ENCODE data around the gene CBLC.

The CBLC gene

DNA sequence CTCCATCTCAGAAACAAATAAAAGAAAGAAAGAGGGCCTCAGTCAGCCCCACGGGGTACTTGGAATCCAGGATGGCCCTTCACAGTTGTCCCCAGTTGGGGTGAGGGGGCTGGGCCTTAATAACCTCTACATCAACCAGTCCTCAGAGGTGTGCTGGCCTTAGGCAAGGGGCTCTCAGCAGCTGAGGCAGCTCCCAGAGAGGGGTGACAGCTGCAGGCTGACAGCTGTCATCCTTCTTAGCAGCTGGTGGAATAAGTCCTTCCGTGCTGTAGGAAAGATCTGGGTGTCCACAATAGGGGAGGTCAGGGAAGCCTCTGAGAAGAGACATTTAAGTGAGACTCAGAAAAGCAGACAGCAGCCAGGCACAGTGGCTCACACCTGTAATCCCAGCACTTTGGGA is 38.6 kb downstream of the CBLC start:
- Histone ChIP-seq H3K36me3 (ENCODE audit: control insufficient read depth in 2 of 2, insufficient read depth in 1 of 2, low read length in 2 of 2) (peaks cover 0 to 21% of the 10 kb centered on the region in 2 experiments; a peak in 1 of 3 replicates), H3K27ac (ENCODE audit: extremely low read depth, low read depth, low read length) (no peak overlapping the region), H3K4me3 (ENCODE audit: low read depth, low read length) (no peak overlapping the region), H3K9me3 (ENCODE audit: control insufficient read depth, insufficient read depth, low read depth, low read length) (no peaks in the 10 kb centered on the region), H3K4me1 (ENCODE audit: control insufficient read depth, insufficient read depth, low read length) (no peaks in the 10 kb centered on the region)
- ChIA-PET POLR2A (no interaction called here), CTCF (no interaction called here)
- TF ChIP-seq ZNF239 (tag by site-specific recombination; IDR thresholded peaks at IDR 0.05) = no peak
- TF ChIP-seq ZBTB21 (tag by site-specific recombination; IDR thresholded peaks at IDR 0.05) = no peak
- no peak for TF ChIP-seq ZBTB17 (tag by site-specific recombination; IDR thresholded peaks at IDR 0.05)
- no peak for TF ChIP-seq ZNF398 (tag by site-specific recombination; IDR thresholded peaks at IDR 0.05)
- TF ChIP-seq ZNF121 (tag by site-specific recombination; IDR thresholded peaks at IDR 0.05) = no peak
- no peak for TF ChIP-seq ZNF76 (tag by site-specific recombination; IDR thresholded peaks at IDR 0.05; ENCODE audit: borderline replicate concordance, low read depth)
- TF ChIP-seq ZFP41 (tag by site-specific recombination; IDR thresholded peaks at IDR 0.05; ENCODE audit: borderline replicate concordance) = no peak
- TF ChIP-seq TSHZ1 (tag by site-specific recombination; IDR thresholded peaks at IDR 0.05; ENCODE audit: borderline replicate concordance) = no peak
- TF ChIP-seq ZBTB26 (tag by site-specific recombination; optimal IDR thresholded peaks at IDR 0.05) = no peak

GRCh38 chr19:44817725-44818465 is 40.2 kb downstream of the CBLC start:
- no peak overlapping the region for H3K4me3 ChIP-seq (ENCODE audit: low read depth, low read length)
- ChIA-PET POLR2A (interaction anchor here (1.1 kb wide), 1 partner anchor 9 kb away, joined by 4 read pairs; the partner anchor contains the start of gene BCAM), CTCF (interaction anchor here (0.6 kb wide), 1 partner anchor 64 kb away, joined by 3 read pairs; no protein-coding TSS in a partner anchor)
- TF ChIP-seq KLF10 (tag by site-specific recombination; IDR thresholded peaks at IDR 0.05) (no peak), ZNF707 (tag by site-specific recombination; IDR thresholded peaks at IDR 0.05) (no peak), ZNF76 (tag by site-specific recombination; IDR thresholded peaks at IDR 0.05; ENCODE audit: borderline replicate concordance, low read depth) (no peak), ZNF776 (tag by site-specific recombination; IDR thresholded peaks at IDR 0.05; ENCODE audit: borderline replicate concordance) (no peak), KLF9 (tag by site-specific recombination; IDR thresholded peaks at IDR 0.05; ENCODE audit: low read depth) (no peak), ZNF792 (tag by site-specific recombination; IDR thresholded peaks at IDR 0.05) (no peak), ZNF830 (tag by site-specific recombination; IDR thresholded peaks at IDR 0.05; ENCODE audit: low read depth) (no peak), ZNF701 (tag by site-specific recombination; IDR thresholded peaks at IDR 0.05) (no peak), ZNF555 (tag by site-specific recombination; conservative IDR thresholded peaks at IDR 0.05) (no peak), ZNF404 (tag by site-specific recombination; IDR thresholded peaks at IDR 0.05) (no peak), ZBTB8A (tag by site-specific recombination; IDR thresholded peaks at IDR 0.05) (no peak), ELK4 (IDR thresholded peaks at IDR 0.05; ENCODE audit: borderline replicate concordance, low read depth, low read length) (no peak), ZNF629 (tag by site-specific recombination; IDR thresholded peaks at IDR 0.05) (no peak), ATF2 (tag by site-specific recombination; IDR thresholded peaks at IDR 0.05; ENCODE audit: low read depth) (no peak)
- TF ChIP-seq, protein P1, sequence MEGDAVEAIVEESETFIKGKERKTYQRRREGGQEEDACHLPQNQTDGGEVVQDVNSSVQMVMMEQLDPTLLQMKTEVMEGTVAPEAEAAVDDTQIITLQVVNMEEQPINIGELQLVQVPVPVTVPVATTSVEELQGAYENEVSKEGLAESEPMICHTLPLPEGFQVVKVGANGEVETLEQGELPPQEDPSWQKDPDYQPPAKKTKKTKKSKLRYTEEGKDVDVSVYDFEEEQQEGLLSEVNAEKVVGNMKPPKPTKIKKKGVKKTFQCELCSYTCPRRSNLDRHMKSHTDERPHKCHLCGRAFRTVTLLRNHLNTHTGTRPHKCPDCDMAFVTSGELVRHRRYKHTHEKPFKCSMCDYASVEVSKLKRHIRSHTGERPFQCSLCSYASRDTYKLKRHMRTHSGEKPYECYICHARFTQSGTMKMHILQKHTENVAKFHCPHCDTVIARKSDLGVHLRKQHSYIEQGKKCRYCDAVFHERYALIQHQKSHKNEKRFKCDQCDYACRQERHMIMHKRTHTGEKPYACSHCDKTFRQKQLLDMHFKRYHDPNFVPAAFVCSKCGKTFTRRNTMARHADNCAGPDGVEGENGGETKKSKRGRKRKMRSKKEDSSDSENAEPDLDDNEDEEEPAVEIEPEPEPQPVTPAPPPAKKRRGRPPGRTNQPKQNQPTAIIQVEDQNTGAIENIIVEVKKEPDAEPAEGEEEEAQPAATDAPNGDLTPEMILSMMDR (tag by site-specific recombination; IDR thresholded peaks at IDR 0.05) = no peak

More at GRCh38 chr19:44817725-44818465, 40.2 kb downstream of the CBLC start:
- Histone ChIP-seq H3K27ac (ENCODE audit: extremely low read depth, low read depth, low read length) (no peak overlapping the region), H3K4me1 (ENCODE audit: control insufficient read depth, insufficient read depth, low read length) (no peaks in the 10 kb centered on the region), H3K36me3 (ENCODE audit: control insufficient read depth in 2 of 2, insufficient read depth in 1 of 2, low read length in 2 of 2) (peaks cover 0 to 17% of the 10 kb centered on the region in 2 experiments; a peak in 1 of 3 replicates), H3K9me3 (ENCODE audit: control insufficient read depth, insufficient read depth, low read depth, low read length) (no peaks in the 10 kb centered on the region)
